ENCODE measurements around the gene PTPRD.

DNA sequence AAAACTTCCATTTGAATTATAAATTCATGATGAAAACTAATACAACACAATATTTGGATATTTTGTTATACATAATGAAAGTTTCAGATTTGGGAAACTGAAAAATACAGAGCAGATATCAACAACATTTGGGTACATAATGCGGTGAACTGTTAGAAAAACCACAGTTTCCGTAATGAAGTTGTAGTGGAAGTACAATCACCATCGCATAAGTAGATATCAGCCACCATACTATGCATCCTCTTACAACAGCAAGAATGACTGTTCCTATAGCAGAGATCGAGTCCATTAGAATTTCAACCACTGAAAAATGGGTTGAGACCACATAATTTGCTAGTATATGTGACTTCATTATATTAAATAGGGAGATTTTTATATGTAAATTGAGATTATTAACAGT is 2043.0 kb downstream of the PTPRD start:
- TF ChIP-seq TCF7L2 (IDR thresholded peaks at IDR 0.05; ENCODE audit: low read depth, low read length) (no peak), CTCF (IDR thresholded peaks at IDR 0.05) (no peak)
